SW 1271 (cell line): Measurements from ENCODE around the gene MPG.

Experiments
- DNase-seq, 2 experiments: peaks; one replicate each; lab custom pipeline; 2025; lab: John Stamatoyannopoulos, UW

The MPG gene

DNA sequence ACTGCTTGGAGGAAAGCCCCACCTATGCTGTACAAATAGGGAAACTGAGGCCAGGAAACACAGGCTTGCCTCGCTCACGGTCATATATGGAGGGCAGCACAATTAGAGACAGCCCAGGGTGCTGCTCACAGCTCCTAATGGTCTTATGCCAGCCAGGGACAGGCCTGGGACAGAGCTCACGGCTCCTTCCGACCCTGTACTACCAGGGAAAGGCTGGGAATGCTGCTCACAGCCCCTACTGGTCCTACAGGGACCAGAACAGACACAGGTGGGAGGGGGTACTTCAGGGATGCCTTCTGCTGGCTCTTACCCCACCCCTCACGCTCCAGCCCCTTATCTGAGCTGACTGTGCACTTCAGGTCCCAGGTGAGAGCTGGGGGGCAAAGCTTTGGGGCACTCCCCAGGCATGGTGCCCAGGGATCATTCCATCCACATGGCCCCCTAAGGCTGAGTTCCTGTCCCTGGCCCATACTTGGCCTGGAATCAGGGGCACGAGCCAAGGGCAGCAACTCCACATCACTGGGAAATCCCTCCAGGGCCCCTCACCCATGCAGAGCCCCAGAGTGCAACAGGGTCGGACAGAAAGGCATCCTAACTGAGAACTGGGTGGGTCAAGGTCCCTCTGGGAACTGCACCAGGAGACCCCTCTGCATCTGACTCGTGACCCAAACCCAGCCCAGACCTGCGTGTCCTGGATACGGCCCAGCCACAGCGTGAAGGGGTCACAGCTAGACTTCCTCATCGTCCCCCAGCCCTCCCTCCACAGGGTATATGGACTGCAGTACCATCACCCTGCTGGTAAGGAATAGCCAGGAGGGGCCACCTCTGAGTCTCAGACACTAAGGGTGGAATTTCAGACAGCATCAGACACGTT is 11.5 kb upstream of the MPG start:
- DNase-seq, result no peak

DNA sequence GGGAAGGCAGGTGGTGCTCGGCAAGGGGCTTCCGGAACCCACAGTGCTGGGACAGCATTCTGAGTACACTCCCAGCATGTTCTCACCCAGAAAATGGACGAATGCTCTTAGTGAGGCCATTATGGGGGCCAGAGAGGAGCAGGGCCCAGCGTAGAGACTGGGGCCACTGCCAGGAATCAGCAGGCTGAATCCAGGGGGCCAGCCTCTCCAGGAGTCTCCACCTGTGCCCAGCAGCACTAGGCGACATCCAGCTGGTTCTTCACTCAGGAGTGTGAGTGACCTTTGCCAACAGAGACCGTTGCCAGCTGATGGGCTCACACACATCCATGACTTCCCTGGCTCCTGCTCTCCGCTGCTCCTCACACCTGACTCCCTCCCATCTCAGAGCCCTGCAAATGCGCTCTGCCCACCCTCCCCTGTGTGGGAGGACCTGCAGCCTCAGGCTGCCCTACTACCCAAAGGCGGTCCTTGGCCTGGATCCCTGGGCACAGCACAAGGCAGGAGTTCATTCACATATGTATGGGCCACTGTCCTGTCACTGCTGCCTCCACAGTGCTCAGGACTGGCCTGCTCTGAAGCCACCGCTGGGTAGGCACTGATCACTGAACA is 10.7 kb upstream of the MPG start:
- no peak for DNase-seq

DNA sequence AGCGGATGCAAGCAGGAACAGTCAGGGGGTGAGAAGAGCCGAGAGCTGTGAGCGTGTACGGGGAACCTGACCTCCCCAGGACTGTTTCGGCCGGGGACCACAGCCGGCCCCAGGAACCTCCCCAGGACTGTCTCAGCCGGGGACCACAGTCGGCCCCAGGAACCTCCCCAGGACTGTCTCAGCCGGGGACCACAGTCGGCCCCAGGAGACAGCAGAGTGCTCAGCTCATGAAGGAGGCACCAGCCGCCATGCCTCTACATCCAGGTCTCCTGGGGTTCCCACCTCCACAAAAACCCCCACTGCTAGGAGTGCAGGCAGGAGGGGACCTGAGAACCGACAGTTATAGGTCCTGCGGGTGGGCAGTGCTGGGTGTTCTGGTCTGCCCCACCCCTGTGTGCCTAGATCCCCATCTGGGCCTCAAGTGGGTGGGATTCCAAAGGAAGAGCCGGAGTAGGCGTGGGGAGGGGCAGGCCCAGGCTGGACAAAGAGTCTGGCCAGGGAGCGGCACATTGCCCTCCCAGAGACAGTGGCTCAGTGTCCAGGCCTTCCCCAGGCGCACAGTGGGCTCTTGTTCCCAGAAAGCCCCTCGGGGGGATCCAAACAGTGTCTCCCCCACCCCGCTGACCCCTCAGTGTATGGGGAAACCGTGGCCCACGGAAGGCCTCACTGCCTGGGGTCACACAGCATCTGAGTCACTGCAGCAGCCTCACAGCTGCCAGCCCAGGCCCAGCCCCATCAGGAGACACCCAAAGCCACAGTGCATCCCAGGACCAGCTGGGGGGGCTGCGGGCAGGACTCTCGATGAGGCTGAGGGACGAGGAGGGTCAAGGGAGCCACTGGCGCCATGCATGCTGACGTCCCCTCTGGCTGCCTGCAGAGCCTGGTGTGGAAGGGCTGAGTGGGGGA is 9.9 kb upstream of the MPG start:
- DNase-seq, result no peak

DNA sequence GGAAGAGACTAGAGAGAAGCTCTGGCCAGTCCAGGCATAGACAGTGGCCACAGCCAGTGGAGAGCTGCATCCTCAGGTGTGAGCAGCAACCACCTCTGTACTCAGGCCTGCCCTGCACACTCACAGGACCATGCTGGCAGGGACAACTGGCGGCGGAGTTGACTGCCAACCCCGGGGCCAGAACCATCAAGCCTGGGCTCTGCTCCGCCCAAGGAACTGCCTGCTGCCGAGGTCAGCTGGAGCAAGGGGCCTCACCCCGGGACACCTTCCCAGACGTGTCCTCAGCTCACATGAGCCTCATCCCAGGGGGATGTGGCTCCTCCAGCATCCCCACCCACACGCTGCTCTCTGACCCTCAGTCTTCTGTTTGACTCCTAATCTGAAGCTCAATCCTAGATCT is 8.8 kb upstream of the MPG start:
- no peak for DNase-seq

DNA sequence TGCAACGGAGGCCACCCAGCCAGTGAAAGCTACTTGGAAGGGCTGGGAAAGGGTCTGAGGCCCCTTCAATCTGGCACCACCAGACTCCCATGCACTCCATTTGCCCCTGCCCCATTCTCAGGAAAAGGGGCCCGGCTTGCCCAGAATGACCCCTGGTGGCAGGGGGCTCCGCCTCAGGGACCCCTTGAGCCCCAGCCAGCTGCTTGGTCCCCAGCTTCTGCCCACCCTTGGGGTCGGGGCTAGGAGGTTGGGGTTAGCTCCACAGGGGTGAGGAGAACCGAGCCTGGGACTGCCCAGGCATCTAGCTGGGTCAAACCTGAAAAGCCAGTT is 6.8 kb upstream of the MPG start:
- DNase-seq, result no peak

DNA sequence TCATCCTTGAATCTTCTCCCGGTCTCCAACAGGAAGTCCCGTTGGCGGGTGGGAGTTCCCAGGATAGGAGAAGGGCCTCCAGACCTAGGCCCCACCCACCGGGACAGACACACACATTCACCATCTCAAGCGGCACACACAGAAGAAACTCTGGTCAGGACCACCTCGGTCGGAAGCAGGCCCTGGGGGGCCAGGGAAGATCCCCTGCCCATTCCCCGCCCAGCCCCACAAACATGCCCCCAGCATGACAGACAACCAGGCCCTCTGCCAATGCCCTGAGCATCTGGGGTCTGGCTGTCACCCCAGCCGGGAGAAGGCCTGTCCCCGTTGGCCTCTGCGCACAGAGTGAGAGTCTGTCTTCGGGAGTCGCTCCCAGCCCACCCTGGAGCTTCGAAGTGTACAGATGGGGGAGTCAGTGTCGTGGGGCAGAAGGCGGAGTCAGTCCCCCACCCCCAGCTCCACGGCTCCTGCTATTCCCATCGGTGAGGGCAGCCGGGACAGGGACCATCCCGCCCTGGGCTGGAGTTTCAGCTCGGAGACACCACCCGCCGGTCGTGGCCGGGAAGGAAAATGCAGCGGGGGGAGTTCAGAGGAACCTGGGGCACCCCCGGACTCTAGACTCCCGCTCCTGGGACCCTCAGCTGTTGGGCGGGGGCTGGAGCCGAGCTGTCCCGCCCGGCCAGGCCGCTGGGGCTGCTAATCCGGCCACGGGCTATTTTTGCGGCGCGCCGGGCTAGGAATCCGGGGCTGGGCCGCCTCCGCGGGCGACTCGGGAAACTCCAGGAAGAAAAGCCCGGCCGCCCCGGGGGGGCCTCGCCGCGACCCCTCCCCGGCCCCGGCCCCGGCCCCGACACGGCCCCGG is 6.3 kb upstream of the MPG start:
- peak; percentile 47 to 69 for DNase-seq

DNA sequence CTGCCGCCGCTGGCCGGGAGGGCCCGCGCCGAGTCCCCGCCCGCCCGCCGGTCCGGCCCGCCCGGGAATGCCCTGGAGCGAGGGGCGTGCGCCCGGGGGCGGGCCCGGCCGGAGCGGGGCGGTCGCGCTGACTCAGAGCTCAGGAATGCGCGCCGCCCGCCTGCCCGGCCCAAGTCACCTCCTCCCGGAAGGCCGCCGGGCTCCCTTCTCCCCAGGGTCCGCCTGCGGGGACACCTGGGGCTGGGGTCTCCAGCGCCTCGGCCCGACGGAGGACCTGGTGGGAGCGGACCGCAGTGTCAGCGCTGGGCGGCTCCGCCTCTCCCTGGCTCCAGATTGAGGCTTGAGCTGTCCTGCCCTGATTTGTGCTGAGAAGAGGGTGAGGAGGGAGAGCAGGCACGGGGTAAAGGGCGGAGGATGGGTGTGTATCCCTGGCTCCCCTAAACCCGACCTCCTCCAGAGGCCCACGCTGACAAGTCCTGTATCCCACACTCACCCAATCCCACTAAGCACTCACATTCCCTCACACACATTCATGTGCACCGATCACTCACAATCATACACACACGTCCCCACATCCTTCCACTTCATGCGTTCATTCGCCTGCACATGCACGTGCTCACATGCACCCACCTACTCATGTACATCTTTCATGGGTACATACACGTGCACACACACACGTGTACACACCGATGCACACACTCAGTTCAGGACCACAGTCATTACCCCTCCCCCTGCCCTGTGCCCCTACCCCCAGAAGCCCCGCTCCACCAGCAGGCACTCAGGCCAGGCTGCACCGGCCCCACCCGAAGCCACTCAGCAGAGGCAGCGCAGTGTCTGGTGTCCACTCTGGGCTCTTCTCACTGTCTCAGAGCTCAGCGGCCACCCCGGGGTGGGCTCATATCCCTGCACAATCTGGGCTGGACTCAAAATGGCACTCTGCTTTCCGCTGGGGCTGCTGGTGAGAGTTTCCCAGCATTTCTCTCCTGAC is 5.2 kb upstream of the MPG start, which contains the start of gene RHBDF1:
Gene RHBDF1 (minus strand): TSS at position 71 of the 988 bp plus-strand sequence. CDS start 7,616 bp downstream, outside the sequence.
- peak in 1 of 2 experiments; percentile 19 for DNase-seq

DNA sequence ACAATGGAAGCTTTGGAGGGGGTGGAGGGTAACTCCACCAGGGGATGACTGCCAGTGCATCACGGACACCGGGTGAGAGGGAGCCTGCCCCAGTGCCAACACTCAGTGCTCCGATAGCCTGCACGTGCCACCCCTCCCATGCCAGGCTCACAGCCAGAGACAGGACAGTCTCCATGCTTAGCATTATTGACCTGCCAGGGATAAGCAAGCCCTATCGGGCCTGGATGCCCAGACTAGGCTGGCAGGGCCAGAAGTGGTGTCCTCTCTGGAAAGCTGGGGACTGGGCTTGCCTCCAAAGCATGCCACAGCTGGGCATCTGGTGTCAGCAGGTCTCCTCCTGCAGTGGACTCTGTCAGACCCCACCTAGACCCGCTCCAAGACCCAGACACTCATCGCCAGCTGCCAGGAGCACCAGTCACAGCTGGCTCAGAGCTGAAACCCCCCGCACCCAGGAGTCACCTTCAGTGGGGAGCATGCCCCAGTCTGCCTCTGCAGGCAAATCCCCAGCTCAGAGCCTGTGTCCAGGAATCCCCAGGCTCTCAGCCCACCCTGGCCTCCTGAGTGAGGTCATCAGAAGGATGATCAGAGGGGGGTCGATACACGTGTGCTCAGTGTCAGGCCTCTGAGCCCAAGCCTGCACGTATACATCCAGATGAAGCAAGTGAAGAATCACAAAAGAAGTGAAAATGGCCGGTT is 3.8 kb upstream of the MPG start:
- DNase-seq, result no peak

DNA sequence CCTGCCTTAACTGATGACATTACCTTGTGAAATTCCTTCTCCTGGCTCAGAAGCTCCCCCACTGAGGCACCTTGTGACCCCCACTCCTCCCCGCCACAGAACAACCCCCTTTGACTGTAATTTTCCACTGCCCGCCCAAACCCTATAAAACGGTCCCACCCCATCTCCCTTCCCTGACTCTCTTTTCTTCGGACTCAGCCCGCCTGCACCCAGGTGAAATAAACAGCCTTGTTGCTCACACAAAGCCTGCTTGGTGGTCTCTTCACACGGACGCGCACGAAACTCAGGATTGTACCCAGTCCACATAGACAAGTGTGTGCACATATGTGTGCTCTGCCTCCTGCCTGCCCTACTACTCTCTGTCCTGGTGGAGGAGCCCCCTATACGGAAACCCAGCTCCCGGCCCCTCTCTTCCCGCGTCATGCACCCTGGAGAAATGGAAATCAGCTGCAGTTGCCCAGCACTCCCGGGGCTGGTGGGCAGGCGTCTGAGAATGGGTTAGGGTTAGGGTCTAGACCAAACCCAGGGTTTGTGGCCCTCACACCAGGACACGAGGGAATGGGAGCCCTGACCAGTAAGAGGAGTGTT is 3.2 kb upstream of the MPG start:
- DNase-seq, result no peak

DNA sequence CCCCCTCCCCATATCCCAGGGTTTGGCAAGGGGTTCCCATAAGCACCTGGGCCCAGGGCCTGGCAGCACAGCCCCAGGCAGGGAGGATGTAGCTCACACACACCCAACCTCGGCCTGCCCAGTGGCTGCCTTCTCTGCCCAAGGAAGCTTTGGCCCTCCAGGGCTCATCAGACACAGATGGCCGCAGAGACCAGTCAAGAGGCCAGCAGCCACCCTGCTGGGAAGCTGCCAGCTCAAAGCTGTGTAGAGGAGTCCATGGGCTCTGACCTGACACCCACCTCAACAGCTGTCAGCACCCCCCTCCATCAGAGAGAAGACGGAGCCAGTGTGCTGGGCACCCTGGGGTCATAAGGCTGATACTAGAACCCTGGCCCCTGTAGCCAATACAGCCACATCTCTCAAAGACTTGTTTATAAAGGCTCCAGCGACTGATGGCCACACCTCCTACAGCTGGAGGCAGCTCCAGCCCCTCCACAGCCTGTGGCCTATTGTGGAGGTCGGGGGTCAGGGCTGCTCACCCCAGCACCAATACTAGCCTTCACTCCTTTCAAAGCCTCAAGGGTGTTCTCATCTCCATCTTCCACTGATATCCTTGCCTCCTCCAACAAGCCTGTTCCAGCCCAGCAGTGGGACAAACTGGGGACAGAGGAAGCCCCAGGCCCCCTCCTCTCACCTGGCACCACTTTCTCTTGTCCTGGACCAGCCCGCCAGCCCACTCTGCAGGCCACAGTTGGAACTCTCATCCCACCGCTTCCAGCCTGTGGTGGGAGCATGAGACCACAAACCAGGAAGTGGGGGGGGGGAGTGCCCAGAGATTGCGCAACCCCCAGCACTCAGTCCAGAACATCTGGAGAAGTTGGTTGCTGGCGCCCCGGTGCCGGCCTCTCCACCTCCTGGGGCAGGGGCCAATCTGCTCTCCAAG is 2.2 kb upstream of the MPG start:
- peak in 1 of 2 experiments; percentile 16 for DNase-seq

DNA sequence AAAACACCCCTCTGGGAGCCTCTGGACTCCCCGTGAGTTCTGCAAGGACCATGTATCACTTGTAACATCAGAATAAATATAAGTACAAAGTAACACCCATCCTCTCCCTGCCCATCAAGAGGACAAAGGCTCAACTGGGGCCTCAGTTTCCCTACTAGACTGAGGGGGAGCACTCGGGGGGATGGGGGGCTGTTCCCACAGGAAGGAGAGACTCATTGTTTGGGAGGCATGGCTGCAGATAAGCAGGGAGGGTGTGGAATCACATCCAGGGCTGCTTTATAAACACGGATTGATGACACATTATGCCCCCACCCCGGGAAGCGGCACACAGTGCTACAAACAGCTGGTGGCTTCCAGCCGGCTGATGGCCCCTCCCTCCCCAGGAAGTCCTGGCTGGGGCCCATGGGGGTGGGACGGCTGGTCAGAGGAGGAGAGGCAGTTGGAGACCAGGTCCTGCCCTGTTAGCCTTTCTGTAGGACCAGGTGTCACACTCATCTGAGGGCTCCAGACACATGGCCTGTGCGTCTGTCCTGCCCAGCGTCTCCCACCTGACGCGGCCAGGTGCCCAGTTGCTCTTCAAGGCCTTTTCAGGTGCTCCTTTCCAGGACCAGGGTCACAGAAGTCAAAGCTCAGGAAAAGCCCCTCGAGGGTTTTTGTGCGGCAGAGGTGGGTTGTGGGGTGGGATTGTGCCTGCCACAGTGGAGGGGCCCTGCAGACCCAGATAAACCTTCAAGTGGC is 1.3 kb upstream of the MPG start:
- DNase-seq, result peak; percentile 35 to 41

DNA sequence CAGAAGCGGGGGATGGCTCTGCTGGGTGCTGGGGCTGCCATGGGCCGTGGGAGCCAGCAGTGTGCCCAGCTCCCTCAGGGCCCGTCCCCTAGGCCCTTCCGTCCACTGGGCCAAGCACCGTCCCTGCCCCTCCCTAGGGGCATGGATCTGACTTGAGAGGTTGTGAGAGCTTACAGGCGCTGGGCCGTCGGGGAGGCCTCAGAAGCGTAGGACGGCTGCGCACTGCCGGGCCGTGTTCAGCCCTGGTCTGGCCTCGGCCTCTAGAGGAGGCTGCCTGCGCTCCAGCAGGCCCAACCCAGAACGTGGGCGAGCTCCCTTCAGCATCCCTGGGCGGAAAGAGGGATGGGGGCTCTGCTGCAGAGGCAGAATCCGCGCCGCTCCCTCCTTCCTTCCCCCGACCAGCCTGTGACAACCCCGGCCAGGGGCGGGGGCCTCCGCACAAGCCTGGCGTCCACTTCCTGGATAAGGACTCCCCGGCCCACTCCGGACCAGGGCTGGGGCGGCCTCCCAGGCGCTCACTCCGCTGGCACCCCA is 685 bp upstream of the MPG start:
- peak in 1 of 2 experiments; percentile 12 for DNase-seq

DNA sequence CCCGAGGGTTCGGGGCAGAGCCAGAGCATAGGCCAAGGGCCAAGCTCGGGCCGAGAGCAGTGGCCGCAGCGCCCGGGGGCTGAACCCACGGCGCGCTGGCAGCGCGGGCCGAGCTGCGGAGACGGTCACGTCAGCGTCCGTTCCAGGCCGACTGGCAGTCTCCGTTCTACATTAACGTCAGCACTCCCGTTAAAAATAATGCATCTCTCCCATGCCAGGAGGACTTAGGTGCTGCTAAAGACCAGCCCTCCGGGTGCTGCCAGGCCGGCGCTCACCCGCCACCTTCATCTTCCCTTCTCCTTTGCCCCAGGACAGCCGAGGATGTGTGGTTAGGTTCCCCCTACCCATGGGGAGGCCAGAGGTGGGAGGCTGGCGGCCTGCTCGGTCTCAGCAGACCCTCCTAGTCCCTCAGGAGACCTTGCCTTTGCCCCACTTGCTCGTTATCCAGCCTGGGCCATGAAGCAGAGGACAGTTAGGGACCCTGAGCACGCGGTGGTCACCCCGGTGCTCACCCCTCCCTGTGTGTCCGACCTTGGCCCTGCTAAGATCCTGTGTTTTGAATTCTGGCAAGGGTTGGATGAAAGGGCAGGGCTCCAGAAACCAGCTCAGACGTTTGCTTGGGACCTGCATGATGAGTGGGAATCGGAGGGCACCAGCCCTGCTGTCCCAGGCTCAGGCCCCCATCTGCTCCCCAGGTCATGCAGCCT is 572 bp downstream of the MPG start:
- DNase-seq, result no peak

DNA sequence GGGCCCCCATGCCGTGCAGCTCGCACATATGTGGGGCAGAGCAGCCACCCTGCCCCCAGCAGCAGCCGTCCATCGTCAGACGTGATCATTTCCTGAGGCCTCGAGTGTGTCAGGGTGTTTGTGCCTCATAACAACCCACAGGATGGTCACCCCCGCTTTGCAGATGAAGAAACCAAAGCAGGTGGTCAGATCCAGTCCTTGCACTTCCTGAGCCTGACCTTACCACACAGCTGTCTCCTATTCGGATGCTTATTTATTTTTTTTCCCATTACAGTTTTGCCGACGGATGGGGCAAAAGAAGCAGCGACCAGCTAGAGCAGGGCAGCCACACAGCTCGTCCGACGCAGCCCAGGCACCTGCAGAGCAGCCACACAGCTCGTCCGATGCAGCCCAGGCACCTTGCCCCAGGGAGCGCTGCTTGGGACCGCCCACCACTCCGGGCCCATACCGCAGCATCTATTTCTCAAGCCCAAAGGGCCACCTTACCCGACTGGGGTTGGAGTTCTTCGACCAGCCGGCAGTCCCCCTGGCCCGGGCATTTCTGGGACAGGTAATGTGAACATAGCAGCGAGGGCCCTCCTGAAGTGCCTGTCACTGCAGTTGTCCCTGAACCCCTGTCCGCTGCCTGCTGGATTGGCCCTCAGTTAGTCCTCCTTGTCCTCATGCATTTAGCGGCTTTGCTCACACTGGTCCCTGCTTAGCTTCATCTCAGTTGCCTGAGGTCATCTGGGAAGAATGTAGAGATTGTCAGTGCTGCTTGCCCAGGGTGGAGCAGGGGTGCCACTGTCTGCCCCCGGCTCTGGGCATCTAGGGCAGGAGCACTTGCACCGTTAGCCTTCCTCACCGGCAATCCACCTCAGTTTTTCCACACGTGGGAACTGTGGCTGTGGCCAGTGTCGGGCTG is 1.4 kb downstream of the MPG start:
- no peak for DNase-seq

DNA sequence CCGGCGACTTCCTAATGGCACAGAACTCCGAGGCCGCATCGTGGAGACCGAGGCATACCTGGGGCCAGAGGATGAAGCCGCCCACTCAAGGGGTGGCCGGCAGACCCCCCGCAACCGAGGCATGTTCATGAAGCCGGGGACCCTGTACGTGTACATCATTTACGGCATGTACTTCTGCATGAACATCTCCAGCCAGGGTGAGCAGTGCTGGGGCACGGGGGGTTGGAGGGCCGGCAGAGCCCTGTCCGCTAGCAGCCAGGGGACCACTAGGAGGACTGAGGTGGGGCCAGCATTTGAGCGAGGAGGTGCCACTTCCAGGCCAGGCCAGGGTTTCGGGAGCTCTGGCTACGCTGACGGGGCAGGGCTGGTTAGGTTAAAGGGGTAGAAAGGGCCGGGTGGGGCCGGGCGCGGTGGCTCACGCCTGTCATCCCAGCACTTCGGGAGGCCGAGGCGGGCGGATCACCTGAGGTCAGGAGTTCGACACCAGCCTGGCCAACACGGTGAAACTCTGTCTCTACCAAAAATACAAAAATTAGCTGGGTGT is 5.1 kb downstream of the MPG start:
- no peak for DNase-seq
